WERI-Rb-1 (cell line): ENCODE measurements around the gene BEX3.
"Not testable (repeated sequence)": the region's sequence is repeated elsewhere in the genome, so short reads cannot be mapped to it uniquely, and the experiment has no call there.

ENCODE experiments used
- DNase-seq: peaks from one replicate; pipeline ENCODE4 v3.0.0-alpha.2; 2020
- H3K27ac ChIP-seq: fragments of 250-450 bp; sonication (Bioruptor Pico); 2 replicates; pipeline ENCODE4 v1.5.1; 2020; ENCODE audit warnings: mild to moderate bottlenecking, moderate library complexity
- H3K27me3 ChIP-seq: fragments of 250-450 bp; sonication (Bioruptor Pico); 2 replicates; pipeline ENCODE4 v1.5.1; 2021; ENCODE audit warnings: mild to moderate bottlenecking, low read depth, moderate library complexity; ENCODE audit not compliant: insufficient read depth, severe bottlenecking
- H3K36me3 ChIP-seq: fragments of 250-450 bp; sonication (Bioruptor Pico); 2 replicates; pipeline ENCODE4 v1.5.1; 2020; ENCODE audit warnings: mild to moderate bottlenecking, moderate library complexity
- H3K4me3 ChIP-seq: 2 replicates; pipeline ENCODE4 v1.5.1; 2011; ENCODE audit warnings: low read depth, mild to moderate bottlenecking, control low read depth, low read length
- H3K9me3 ChIP-seq: fragments of 250-450 bp; sonication (Bioruptor Pico); 2 replicates; pipeline ENCODE4 v1.5.1; 2021; ENCODE audit warnings: mild to moderate bottlenecking, moderate library complexity; ENCODE audit not compliant: severe bottlenecking
- TF ChIP-seq, protein P1 (sequence below): IDR thresholded peaks from 2 replicates; pipeline ENCODE4 v1.5.1; 2011; ENCODE audit warnings: low read depth, mild to moderate bottlenecking, control low read depth, inconsistent platforms, low read length

BEX3 gene

GRCh38 chrX:103384672-103385071 lies 8.3 kb downstream of the BEX3 start:
- no peaks in the 10 kb centered on the region for H3K36me3 ChIP-seq
- no peaks in the 10 kb centered on the region for H3K9me3 ChIP-seq
- no peaks in the 10 kb centered on the region for H3K27me3 ChIP-seq
- DNase-seq, result no peak
- no peak overlapping the region for H3K4me3 ChIP-seq
- H3K27ac ChIP-seq, result no peak overlapping the region
- TF ChIP-seq, protein P1, sequence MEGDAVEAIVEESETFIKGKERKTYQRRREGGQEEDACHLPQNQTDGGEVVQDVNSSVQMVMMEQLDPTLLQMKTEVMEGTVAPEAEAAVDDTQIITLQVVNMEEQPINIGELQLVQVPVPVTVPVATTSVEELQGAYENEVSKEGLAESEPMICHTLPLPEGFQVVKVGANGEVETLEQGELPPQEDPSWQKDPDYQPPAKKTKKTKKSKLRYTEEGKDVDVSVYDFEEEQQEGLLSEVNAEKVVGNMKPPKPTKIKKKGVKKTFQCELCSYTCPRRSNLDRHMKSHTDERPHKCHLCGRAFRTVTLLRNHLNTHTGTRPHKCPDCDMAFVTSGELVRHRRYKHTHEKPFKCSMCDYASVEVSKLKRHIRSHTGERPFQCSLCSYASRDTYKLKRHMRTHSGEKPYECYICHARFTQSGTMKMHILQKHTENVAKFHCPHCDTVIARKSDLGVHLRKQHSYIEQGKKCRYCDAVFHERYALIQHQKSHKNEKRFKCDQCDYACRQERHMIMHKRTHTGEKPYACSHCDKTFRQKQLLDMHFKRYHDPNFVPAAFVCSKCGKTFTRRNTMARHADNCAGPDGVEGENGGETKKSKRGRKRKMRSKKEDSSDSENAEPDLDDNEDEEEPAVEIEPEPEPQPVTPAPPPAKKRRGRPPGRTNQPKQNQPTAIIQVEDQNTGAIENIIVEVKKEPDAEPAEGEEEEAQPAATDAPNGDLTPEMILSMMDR, result no peak

DNA sequence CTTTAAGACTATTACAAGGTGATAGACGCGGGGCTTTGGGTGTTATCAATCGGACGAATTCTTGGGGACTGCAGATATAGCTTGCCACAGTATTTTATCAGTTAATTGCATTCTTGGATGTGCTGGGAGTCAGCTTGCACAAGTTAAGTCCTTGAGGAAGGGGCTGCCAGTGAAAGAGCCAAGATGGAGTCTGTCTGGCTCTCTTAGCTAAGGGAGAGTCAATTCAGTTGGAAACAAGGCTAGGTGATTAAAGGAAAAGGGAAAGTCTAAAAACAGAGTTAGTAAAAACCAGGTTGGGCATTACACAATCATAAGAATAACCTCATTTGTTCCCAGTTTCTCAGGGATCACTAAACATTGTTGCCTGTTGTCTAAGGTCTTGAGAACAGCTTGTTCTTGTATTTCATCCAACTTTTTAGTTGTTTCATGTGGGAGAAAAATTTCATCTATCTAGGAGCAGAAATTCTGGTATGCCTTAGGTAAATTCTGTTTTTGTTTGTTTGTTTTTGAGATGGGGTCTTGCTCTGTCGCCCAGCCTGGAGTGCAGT lies 9.0 kb downstream of the BEX3 start:
- H3K27ac ChIP-seq, H3K27me3 ChIP-seq, DNase-seq: not testable (repeated sequence)

GRCh38 chrX:103386332-103386731 lies 10.0 kb downstream of the BEX3 start:
- no peak overlapping the region for H3K4me3 ChIP-seq
- no peak overlapping the region for H3K27ac ChIP-seq
- TF ChIP-seq, protein P1, result no peak
- H3K9me3 ChIP-seq, result no peaks in the 10 kb centered on the region
- H3K27me3 ChIP-seq, result no peaks in the 10 kb centered on the region
- DNase-seq, result no peak
- H3K36me3 ChIP-seq, result no peaks in the 10 kb centered on the region

More for the DNA sequence above, 9.0 kb downstream of the BEX3 start:
- not testable (repeated sequence) for H3K4me3 ChIP-seq, H3K9me3 ChIP-seq, H3K36me3 ChIP-seq

DNA sequence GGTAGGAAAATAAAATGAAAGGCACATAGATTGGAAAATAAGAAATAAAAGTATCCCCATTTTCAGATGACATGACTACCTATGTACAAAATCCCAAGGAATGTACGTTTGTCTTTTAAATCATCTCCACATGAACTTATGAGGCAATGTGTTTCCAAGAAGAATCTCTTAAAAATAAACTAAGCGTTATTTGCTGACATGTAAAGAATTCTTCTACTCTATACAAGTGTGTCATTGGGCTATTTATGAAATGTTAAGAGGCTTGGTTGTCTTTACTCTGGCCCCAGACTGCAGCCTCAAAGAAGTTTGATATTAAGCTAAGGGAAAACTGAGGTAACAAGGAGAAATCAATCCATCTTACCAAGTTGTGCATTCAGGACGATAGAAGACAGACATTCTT lies 17.1 kb downstream of the BEX3 start:
- Histone ChIP-seq H3K36me3 (no peaks in the 10 kb centered on the region), H3K4me3 (no peak overlapping the region), H3K27ac (no peak overlapping the region), H3K9me3 (no peaks in the 10 kb centered on the region), H3K27me3 (peaks cover 15% of the 10 kb centered on the region)
- no peak for DNase-seq
- TF ChIP-seq, protein P1, result no peak

GRCh38 chrX:103396186-103396585 lies 19.8 kb downstream of the BEX3 start:
- Histone ChIP-seq H3K9me3 (no peaks in the 10 kb centered on the region), H3K27me3 (peaks cover 21% of the 10 kb centered on the region), H3K4me3 (no peak overlapping the region), H3K27ac (no peak overlapping the region), H3K36me3 (no peaks in the 10 kb centered on the region)
- DNase-seq, result no peak
- TF ChIP-seq, protein P1, result no peak

GRCh38 chrX:103396660-103397059 lies 20.3 kb downstream of the BEX3 start:
- DNase-seq, result no peak
- no peaks in the 10 kb centered on the region for H3K36me3 ChIP-seq
- H3K27me3 ChIP-seq, result peaks cover 22% of the 10 kb centered on the region
- no peak overlapping the region for H3K4me3 ChIP-seq
- no peaks in the 10 kb centered on the region for H3K9me3 ChIP-seq
- no peak overlapping the region for H3K27ac ChIP-seq
- TF ChIP-seq, protein P1, result no peak
